ENCODE data around the gene TGFBRAP1.

Gene TGFBRAP1

GRCh38 chr2:105329561-105330495 is at the start of gene TGFBRAP1:
TSS of gene TGFBRAP1 (minus strand) at chr2:105329735. CDS start at chr2:105308301, 21,434 bp downstream.
- H3K36me3 ChIP-seq (ENCODE audit: insufficient read depth, low read length) = peaks cover 7% of the 10 kb centered on the region
- H3K4me3 ChIP-seq (ENCODE audit: low read length) = peak within 1 kb of the TSS; percentile 70
- H3K27me3 ChIP-seq (ENCODE audit: insufficient read depth, low read length) = no peaks in the 10 kb centered on the region
- H2AFZ ChIP-seq (ENCODE audit: low read depth, low read length) = peak within 1 kb of the TSS; percentile 77
- H3K9me3 ChIP-seq (ENCODE audit: low read length) = no peaks in the 10 kb centered on the region
- peaks cover 16% of the 10 kb centered on the region for H3K4me1 ChIP-seq (ENCODE audit: insufficient read depth, low read length)

- Histone ChIP-seq H3K36me3 (ENCODE audit: insufficient read depth, low read length) (peaks cover 3% of the 10 kb centered on the region), H3K27me3 (ENCODE audit: insufficient read depth, low read length) (no peaks in the 10 kb centered on the region), H3K4me1 (ENCODE audit: insufficient read depth, low read length) (peaks cover 6% of the 10 kb centered on the region), H2AFZ (ENCODE audit: low read depth, low read length) (no peak overlapping the region), H3K4me3 (ENCODE audit: low read length) (no peak overlapping the region), H3K9me3 (ENCODE audit: low read length) (no peaks in the 10 kb centered on the region)
Measured at GRCh38 chr2:105378921-105379383, 49.4 kb upstream of the TGFBRAP1 start.

GRCh38 chr2:105378276-105378840 is 48.8 kb upstream of the TGFBRAP1 start:
- no peak overlapping the region for H3K4me3 ChIP-seq (ENCODE audit: low read length)
- no peaks in the 10 kb centered on the region for H3K27me3 ChIP-seq (ENCODE audit: insufficient read depth, low read length)
- peaks cover 6% of the 10 kb centered on the region for H3K4me1 ChIP-seq (ENCODE audit: insufficient read depth, low read length)
- no peaks in the 10 kb centered on the region for H3K9me3 ChIP-seq (ENCODE audit: low read length)
- no peaks in the 10 kb centered on the region for H3K36me3 ChIP-seq (ENCODE audit: insufficient read depth, low read length)
- no peak overlapping the region for H2AFZ ChIP-seq (ENCODE audit: low read depth, low read length)

DNA sequence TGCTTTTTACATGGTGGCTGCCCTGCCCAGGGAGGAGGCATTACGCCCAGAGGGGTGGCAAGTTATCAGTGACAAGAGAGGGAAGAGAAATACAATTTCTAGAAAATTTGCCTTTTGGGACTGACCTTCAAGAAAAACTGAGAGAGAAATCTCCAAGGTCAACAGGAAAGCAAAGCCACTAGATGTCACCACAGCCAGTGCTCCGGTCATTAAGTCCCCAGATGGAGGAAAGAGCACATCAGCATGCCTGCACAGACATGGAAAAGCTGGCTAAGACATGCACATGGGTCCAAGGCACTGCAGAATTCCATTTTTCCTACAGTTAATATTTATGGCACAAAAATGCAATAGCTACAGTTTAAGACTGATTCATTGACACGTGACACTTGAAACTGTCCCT is 48.3 kb upstream of the TGFBRAP1 start:
- Histone ChIP-seq H3K4me1 (ENCODE audit: insufficient read depth, low read length) (peaks cover 6% of the 10 kb centered on the region), H3K27me3 (ENCODE audit: insufficient read depth, low read length) (no peaks in the 10 kb centered on the region), H3K9me3 (ENCODE audit: low read length) (no peaks in the 10 kb centered on the region), H3K4me3 (ENCODE audit: low read length) (no peak overlapping the region), H3K36me3 (ENCODE audit: insufficient read depth, low read length) (no peaks in the 10 kb centered on the region), H2AFZ (ENCODE audit: low read depth, low read length) (no peak overlapping the region)

DNA sequence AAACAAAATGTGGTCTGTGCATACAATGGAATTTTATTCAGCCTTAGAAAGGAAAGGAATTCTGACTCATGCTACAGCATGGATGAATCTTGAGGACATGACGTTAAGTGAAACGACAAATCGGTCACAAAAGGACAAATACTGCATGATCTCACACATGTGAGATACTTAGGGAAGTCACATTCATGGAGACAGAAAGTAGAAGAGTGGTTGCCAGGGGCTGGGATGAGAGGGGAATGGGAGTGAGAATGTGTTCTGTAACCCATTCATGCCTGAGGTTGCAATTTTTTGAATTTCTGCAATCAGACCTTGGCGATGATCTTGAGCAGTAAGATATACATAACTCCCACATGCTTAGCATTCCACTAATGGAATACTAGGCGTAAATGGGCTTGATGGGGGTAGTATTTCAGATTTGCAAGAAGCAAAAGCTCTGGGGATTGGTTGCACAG is 47.3 kb upstream of the TGFBRAP1 start:
- no peaks in the 10 kb centered on the region for H3K36me3 ChIP-seq (ENCODE audit: insufficient read depth, low read length)
- no peak overlapping the region for H3K4me3 ChIP-seq (ENCODE audit: low read length)
- H3K4me1 ChIP-seq (ENCODE audit: insufficient read depth, low read length) = peaks cover 8% of the 10 kb centered on the region
- no peaks in the 10 kb centered on the region for H3K27me3 ChIP-seq (ENCODE audit: insufficient read depth, low read length)
- no peak overlapping the region for H2AFZ ChIP-seq (ENCODE audit: low read depth, low read length)
- no peaks in the 10 kb centered on the region for H3K9me3 ChIP-seq (ENCODE audit: low read length)

- no peak overlapping the region for H3K4me3 ChIP-seq (ENCODE audit: low read length)
- H3K4me1 ChIP-seq (ENCODE audit: insufficient read depth, low read length) = peaks cover 14% of the 10 kb centered on the region
- H3K27me3 ChIP-seq (ENCODE audit: insufficient read depth, low read length) = no peaks in the 10 kb centered on the region
- H2AFZ ChIP-seq (ENCODE audit: low read depth, low read length) = no peak overlapping the region
- no peaks in the 10 kb centered on the region for H3K9me3 ChIP-seq (ENCODE audit: low read length)
- H3K36me3 ChIP-seq (ENCODE audit: insufficient read depth, low read length) = no peaks in the 10 kb centered on the region
Measured at GRCh38 chr2:105376010-105376409, 46.5 kb upstream of the TGFBRAP1 start.

GRCh38 chr2:105375001-105375561 is 45.5 kb upstream of the TGFBRAP1 start:
- H3K36me3 ChIP-seq (ENCODE audit: insufficient read depth, low read length) = no peaks in the 10 kb centered on the region

GRCh38 chr2:105373895-105374401 is 44.4 kb upstream of the TGFBRAP1 start:
- Histone ChIP-seq H2AFZ (ENCODE audit: low read depth, low read length) (no peak overlapping the region), H3K36me3 (ENCODE audit: insufficient read depth, low read length) (no peaks in the 10 kb centered on the region), H3K4me3 (ENCODE audit: low read length) (no peak overlapping the region), H3K27me3 (ENCODE audit: insufficient read depth, low read length) (no peaks in the 10 kb centered on the region), H3K9me3 (ENCODE audit: low read length) (no peaks in the 10 kb centered on the region), H3K4me1 (ENCODE audit: insufficient read depth, low read length) (peaks cover 14% of the 10 kb centered on the region)

More at GRCh38 chr2:105375001-105375561, 45.5 kb upstream of the TGFBRAP1 start:
- Histone ChIP-seq H3K27me3 (ENCODE audit: insufficient read depth, low read length) (no peaks in the 10 kb centered on the region), H3K4me3 (ENCODE audit: low read length) (no peak overlapping the region), H3K4me1 (ENCODE audit: insufficient read depth, low read length) (peaks cover 14% of the 10 kb centered on the region), H3K9me3 (ENCODE audit: low read length) (no peaks in the 10 kb centered on the region), H2AFZ (ENCODE audit: low read depth, low read length) (no peak overlapping the region)

- H3K9me3 ChIP-seq (ENCODE audit: low read length) = no peaks in the 10 kb centered on the region
- no peak overlapping the region for H3K4me3 ChIP-seq (ENCODE audit: low read length)
- peaks cover 14% of the 10 kb centered on the region for H3K4me1 ChIP-seq (ENCODE audit: insufficient read depth, low read length)
- H2AFZ ChIP-seq (ENCODE audit: low read depth, low read length) = no peak overlapping the region
- H3K27me3 ChIP-seq (ENCODE audit: insufficient read depth, low read length) = no peaks in the 10 kb centered on the region
- H3K36me3 ChIP-seq (ENCODE audit: insufficient read depth, low read length) = no peaks in the 10 kb centered on the region
Measured at GRCh38 chr2:105373344-105373781, 43.8 kb upstream of the TGFBRAP1 start.

- Histone ChIP-seq H3K9me3 (ENCODE audit: low read length) (no peaks in the 10 kb centered on the region), H3K4me3 (ENCODE audit: low read length) (no peak overlapping the region), H3K4me1 (ENCODE audit: insufficient read depth, low read length) (peaks cover 11% of the 10 kb centered on the region), H2AFZ (ENCODE audit: low read depth, low read length) (no peak overlapping the region), H3K27me3 (ENCODE audit: insufficient read depth, low read length) (no peaks in the 10 kb centered on the region), H3K36me3 (ENCODE audit: insufficient read depth, low read length) (no peaks in the 10 kb centered on the region)
Measured at GRCh38 chr2:105371810-105372209, 42.3 kb upstream of the TGFBRAP1 start.

DNA sequence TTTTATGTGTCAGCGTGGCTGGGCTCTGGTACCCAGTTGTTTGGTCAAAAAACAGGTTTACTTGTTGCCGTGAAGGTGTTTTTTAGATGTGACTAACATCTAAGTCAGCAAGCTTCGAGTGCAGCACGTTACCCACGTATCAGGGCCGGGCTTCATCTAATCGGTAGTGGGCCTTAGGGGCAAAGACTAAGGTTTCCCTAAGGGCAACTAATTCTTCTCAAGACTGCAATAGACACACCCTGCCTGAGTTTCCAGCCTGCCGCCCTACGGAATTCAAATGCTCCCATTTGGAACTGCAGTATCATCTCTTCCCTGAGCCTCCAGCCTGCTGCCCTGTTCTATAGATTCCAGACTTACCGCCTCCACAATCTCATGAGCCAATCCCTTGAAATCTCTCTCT is 41.6 kb upstream of the TGFBRAP1 start:
- peaks cover 8% of the 10 kb centered on the region for H3K4me1 ChIP-seq (ENCODE audit: insufficient read depth, low read length)
- H2AFZ ChIP-seq (ENCODE audit: low read depth, low read length) = no peak overlapping the region
- H3K4me3 ChIP-seq (ENCODE audit: low read length) = no peak overlapping the region
- H3K9me3 ChIP-seq (ENCODE audit: low read length) = no peaks in the 10 kb centered on the region
- no peaks in the 10 kb centered on the region for H3K27me3 ChIP-seq (ENCODE audit: insufficient read depth, low read length)
- no peaks in the 10 kb centered on the region for H3K36me3 ChIP-seq (ENCODE audit: insufficient read depth, low read length)

DNA sequence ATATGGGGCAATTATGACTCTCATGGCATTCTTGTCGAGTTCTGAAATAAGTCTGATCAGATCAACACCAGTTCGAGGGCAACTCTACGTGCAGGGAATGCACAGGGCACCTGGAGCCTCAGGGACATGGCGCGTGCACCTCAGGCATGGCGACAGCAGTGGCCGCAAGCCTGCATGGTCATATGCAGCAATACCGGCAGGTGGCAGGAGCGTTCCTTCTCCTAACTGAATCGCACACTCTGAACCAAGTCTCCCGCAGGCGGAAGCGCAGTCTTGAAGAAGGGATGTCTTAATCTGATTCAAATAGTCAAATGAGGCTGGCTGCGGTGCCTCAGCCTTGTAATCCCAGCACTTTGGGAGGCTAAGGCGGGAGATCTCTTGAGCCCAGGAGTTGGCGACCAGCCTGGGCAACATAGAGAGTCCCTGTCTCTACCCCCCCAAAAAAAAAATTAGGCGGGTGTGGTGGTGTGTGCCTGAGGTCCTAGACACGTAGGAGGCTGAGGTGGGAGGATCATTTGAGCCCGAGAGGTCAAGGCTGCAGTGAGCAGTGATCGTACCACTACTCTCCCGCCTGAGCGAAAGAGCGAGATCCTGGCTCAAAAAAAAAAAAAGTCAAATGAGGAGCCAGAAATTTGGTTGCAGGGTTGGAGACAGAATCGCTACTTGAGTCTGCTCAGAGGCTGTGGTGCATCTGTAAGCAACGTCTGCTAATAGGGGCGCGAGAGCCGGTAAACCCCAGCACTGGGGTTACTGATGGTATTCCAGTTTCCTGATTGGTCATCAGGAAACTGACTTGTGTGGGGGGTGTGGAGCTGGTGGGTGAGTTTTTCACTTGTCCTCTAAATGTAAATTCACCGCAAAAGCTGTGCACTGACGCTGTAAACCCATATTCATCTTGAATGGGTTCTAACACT is 40.5 kb upstream of the TGFBRAP1 start:
- no peaks in the 10 kb centered on the region for H3K27me3 ChIP-seq (ENCODE audit: insufficient read depth, low read length)
- H2AFZ ChIP-seq (ENCODE audit: low read depth, low read length) = no peak overlapping the region
- no peak overlapping the region for H3K4me3 ChIP-seq (ENCODE audit: low read length)
- peaks cover 8% of the 10 kb centered on the region for H3K4me1 ChIP-seq (ENCODE audit: insufficient read depth, low read length)
- no peaks in the 10 kb centered on the region for H3K9me3 ChIP-seq (ENCODE audit: low read length)
- H3K36me3 ChIP-seq (ENCODE audit: insufficient read depth, low read length) = no peaks in the 10 kb centered on the region
